BLaER1 (cell line): ENCODE results near the gene CENPO.

Experiments
- H3K27ac ChIP-seq: shearing (Covaris generic); formaldehyde crosslinking; 2 replicates; pipeline ENCODE4 v1.8.1; 2022
- H3K27me3 ChIP-seq: shearing (Covaris generic); formaldehyde crosslinking; 2 replicates; pipeline ENCODE4 v1.8.1; 2022
- H3K36me3 ChIP-seq: shearing (Covaris generic); formaldehyde crosslinking; 2 replicates; pipeline ENCODE4 v1.8.1; 2022
- H3K4me1 ChIP-seq: shearing (Covaris generic); formaldehyde crosslinking; 2 replicates; pipeline ENCODE4 v1.8.1; 2022
- H3K4me2 ChIP-seq: shearing (Covaris generic); formaldehyde crosslinking; 2 replicates; pipeline ENCODE4 v1.8.1; 2022
- H3K4me3 ChIP-seq: shearing (Covaris generic); formaldehyde crosslinking; 2 replicates; pipeline ENCODE4 v1.8.1; 2022
- H3K9ac ChIP-seq: shearing (Covaris generic); formaldehyde crosslinking; 2 replicates; pipeline ENCODE4 v1.8.1; 2022
- H3K9me3 ChIP-seq: shearing (Covaris generic); formaldehyde crosslinking; 2 replicates; pipeline ENCODE4 v1.8.1; 2022
- H4K20me1 ChIP-seq: shearing (Covaris generic); formaldehyde crosslinking; 2 replicates; pipeline ENCODE4 v1.8.1; 2022
- Cebpa-rat ChIP-seq: shearing (Covaris generic); IDR thresholded peaks from 2 replicates; pipeline ENCODE4 v1.8.1; 2022

The CENPO gene

GRCh38 chr2:24855022-24855622 lies 61.9 kb downstream of the CENPO start:
- no peak overlapping the region for H3K9ac ChIP-seq
- no peak overlapping the region for H3K27ac ChIP-seq
- H3K4me1 ChIP-seq, result peaks cover 26% of the 10 kb centered on the region
- H4K20me1 ChIP-seq, result peaks cover under 1% of the 10 kb centered on the region; the same call in 1 of the 2 replicates
- peaks cover 66% of the 10 kb centered on the region for H3K36me3 ChIP-seq
- H3K27me3 ChIP-seq, result no peaks in the 10 kb centered on the region
- H3K4me2 ChIP-seq, result peak overlapping the region; percentile 65
- no peak for TF ChIP-seq Cebpa-rat
- no peak overlapping the region for H3K4me3 ChIP-seq
- peaks cover 14% of the 10 kb centered on the region for H3K9me3 ChIP-seq

- Histone ChIP-seq H3K27me3 (no peaks in the 10 kb centered on the region), H3K9ac (no peak overlapping the region), H3K4me3 (no peak overlapping the region), H3K4me1 (peaks cover 26% of the 10 kb centered on the region), H3K9me3 (peaks cover 9% of the 10 kb centered on the region; the same call in 1 of the 2 replicates), H3K27ac (peak overlapping the region; percentile 14; the same call in 1 of the 2 replicates), H3K36me3 (peaks cover 67% of the 10 kb centered on the region), H3K4me2 (peak overlapping the region; percentile 65), H4K20me1 (peaks cover 7% of the 10 kb centered on the region; the same call in 1 of the 2 replicates)
- no peak for TF ChIP-seq Cebpa-rat
Observed at GRCh38 chr2:24855726-24856125, 62.5 kb downstream of the CENPO start.

- H3K36me3 ChIP-seq, result peaks cover 67% of the 10 kb centered on the region
- H3K9me3 ChIP-seq, result peaks cover 4% of the 10 kb centered on the region; the same call in 1 of the 2 replicates
- H3K27ac ChIP-seq, result peak overlapping the region; percentile 38; the same call in 1 of the 2 replicates
- H3K4me3 ChIP-seq, result no peak overlapping the region
- no peak for TF ChIP-seq Cebpa-rat
- H3K27me3 ChIP-seq, result no peaks in the 10 kb centered on the region
- peaks cover 26% of the 10 kb centered on the region for H3K4me1 ChIP-seq
- H3K4me2 ChIP-seq, result peak overlapping the region; percentile 65
- H4K20me1 ChIP-seq, result peaks cover 8% of the 10 kb centered on the region; the same call in 1 of the 2 replicates
- H3K9ac ChIP-seq, result no peak overlapping the region
Observed at GRCh38 chr2:24856791-24857211, 63.6 kb downstream of the CENPO start.

- Histone ChIP-seq H3K4me1 (peaks cover 26% of the 10 kb centered on the region), H3K4me2 (0 out of 2 replicates have a peak overlapping the region, but pooled peaks have one; percentile 65)
- TF ChIP-seq Cebpa-rat, result no peak
Observed at GRCh38 chr2:24857746-24858145, 64.5 kb downstream of the CENPO start.

GRCh38 chr2:24858996-24859395 lies 65.8 kb downstream of the CENPO start:
- peaks cover 13% of the 10 kb centered on the region; the same call in 1 of the 2 replicates for H4K20me1 ChIP-seq
- no peaks in the 10 kb centered on the region for H3K9me3 ChIP-seq
- no peak overlapping the region for H3K9ac ChIP-seq
- H3K27me3 ChIP-seq, result no peaks in the 10 kb centered on the region
- H3K27ac ChIP-seq, result no peak overlapping the region
- peaks cover 54% of the 10 kb centered on the region for H3K36me3 ChIP-seq
- no peak overlapping the region for H3K4me2 ChIP-seq
- peaks cover 26% of the 10 kb centered on the region for H3K4me1 ChIP-seq
- TF ChIP-seq Cebpa-rat, result no peak
- H3K4me3 ChIP-seq, result no peak overlapping the region

More at GRCh38 chr2:24857746-24858145, 64.5 kb downstream of the CENPO start:
- Histone ChIP-seq H3K36me3 (peaks cover 58% of the 10 kb centered on the region), H3K27ac (no peak overlapping the region), H3K27me3 (no peaks in the 10 kb centered on the region), H3K9me3 (no peaks in the 10 kb centered on the region), H3K9ac (no peak overlapping the region), H3K4me3 (no peak overlapping the region), H4K20me1 (peaks cover 8% of the 10 kb centered on the region; the same call in 1 of the 2 replicates)

GRCh38 chr2:24859968-24860600 lies 66.9 kb downstream of the CENPO start:
- no peaks in the 10 kb centered on the region for H3K27me3 ChIP-seq
- H3K4me2 ChIP-seq, result no peak overlapping the region
- no peak overlapping the region for H3K4me3 ChIP-seq
- H3K9ac ChIP-seq, result no peak overlapping the region
- H3K27ac ChIP-seq, result no peak overlapping the region
- TF ChIP-seq Cebpa-rat, result no peak
- no peaks in the 10 kb centered on the region for H3K9me3 ChIP-seq
- H3K4me1 ChIP-seq, result peaks cover 26% of the 10 kb centered on the region
- H3K36me3 ChIP-seq, result peaks cover 47% of the 10 kb centered on the region
- H4K20me1 ChIP-seq, result peaks cover 13% of the 10 kb centered on the region; the same call in 1 of the 2 replicates

GRCh38 chr2:24860631-24861030 lies 67.4 kb downstream of the CENPO start:
- Histone ChIP-seq H3K9ac (no peak overlapping the region), H3K9me3 (no peaks in the 10 kb centered on the region), H3K4me2 (no peak overlapping the region), H4K20me1 (peaks cover 13% of the 10 kb centered on the region; the same call in 1 of the 2 replicates), H3K27ac (no peak overlapping the region), H3K4me3 (no peak overlapping the region), H3K4me1 (peaks cover 21% of the 10 kb centered on the region), H3K36me3 (peaks cover 48% of the 10 kb centered on the region), H3K27me3 (no peaks in the 10 kb centered on the region)
- TF ChIP-seq Cebpa-rat, result no peak

GRCh38 chr2:24861500-24861899 lies 68.3 kb downstream of the CENPO start:
- Histone ChIP-seq H3K4me1 (peaks cover 12% of the 10 kb centered on the region), H3K9ac (no peak overlapping the region), H3K4me2 (no peak overlapping the region), H3K4me3 (no peak overlapping the region), H3K27ac (no peak overlapping the region), H4K20me1 (peaks cover 13% of the 10 kb centered on the region; the same call in 1 of the 2 replicates), H3K9me3 (no peaks in the 10 kb centered on the region), H3K27me3 (no peaks in the 10 kb centered on the region), H3K36me3 (peaks cover 52% of the 10 kb centered on the region)
- no peak for TF ChIP-seq Cebpa-rat

- peaks cover 13% of the 10 kb centered on the region; the same call in 1 of the 2 replicates for H4K20me1 ChIP-seq
Observed at GRCh38 chr2:24863641-24864040, 70.4 kb downstream of the CENPO start.

GRCh38 chr2:24866946-24867345 lies 73.7 kb downstream of the CENPO start:
- Histone ChIP-seq H3K9ac (no peak overlapping the region), H3K4me1 (0 out of 2 replicates have a peak, but pooled peaks cover 3% of the 10 kb centered on the region), H3K4me3 (no peak overlapping the region), H3K27me3 (no peaks in the 10 kb centered on the region), H3K36me3 (peaks cover 37% of the 10 kb centered on the region), H3K9me3 (no peaks in the 10 kb centered on the region), H3K27ac (no peak overlapping the region), H4K20me1 (peaks cover 14% of the 10 kb centered on the region; the same call in 1 of the 2 replicates), H3K4me2 (no peak overlapping the region)
- no peak for TF ChIP-seq Cebpa-rat

More at GRCh38 chr2:24863641-24864040, 70.4 kb downstream of the CENPO start:
- no peaks in the 10 kb centered on the region for H3K4me1 ChIP-seq
- TF ChIP-seq Cebpa-rat, result no peak
- no peaks in the 10 kb centered on the region for H3K27me3 ChIP-seq
- H3K4me3 ChIP-seq, result no peak overlapping the region
- H3K9me3 ChIP-seq, result no peaks in the 10 kb centered on the region
- H3K9ac ChIP-seq, result no peak overlapping the region
- H3K4me2 ChIP-seq, result no peak overlapping the region
- H3K36me3 ChIP-seq, result peaks cover 37% of the 10 kb centered on the region
- no peak overlapping the region for H3K27ac ChIP-seq
